ENCODE measurements around the gene GRPEL1.
"Not testable (repeated sequence)": the region's sequence is repeated elsewhere in the genome, so short reads cannot be mapped to it uniquely, and the experiment has no call there.

Gene GRPEL1

GRCh38 chr4:7089213-7089986, 21.5 kb upstream of the GRPEL1 start:
- DNase-seq: no peak

- DNase-seq: no peak
Measured at GRCh38 chr4:7087036-7087435, 19.2 kb upstream of the GRPEL1 start.

GRCh38 chr4:7086384-7086783, 18.5 kb upstream of the GRPEL1 start:
- DNase-seq: no peak

DNA sequence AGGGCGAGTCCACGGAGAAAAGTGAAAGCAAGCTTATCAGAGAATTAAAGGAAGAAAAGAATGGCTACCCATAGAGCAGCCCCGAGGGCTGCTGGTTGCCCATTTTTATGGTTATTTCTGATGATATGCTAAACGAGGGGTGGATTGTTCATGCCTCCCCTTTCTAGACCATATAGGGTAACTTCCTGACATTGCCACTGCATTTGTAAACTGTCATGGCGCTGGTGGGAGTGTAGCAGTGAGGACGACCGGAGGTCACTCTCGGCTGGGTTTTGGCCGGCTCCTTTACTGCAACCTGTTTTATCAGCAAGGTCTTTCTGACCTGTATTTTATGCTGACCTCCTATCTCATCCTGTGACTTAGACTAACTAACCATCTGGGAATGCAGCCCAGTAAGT, 16.7 kb upstream of the GRPEL1 start:
- not testable (repeated sequence) for DNase-seq

GRCh38 chr4:7083597-7084563, 16.0 kb upstream of the GRPEL1 start:
- no peak for DNase-seq

GRCh38 chr4:7079909-7080308, 12.0 kb upstream of the GRPEL1 start:
- not testable (repeated sequence) for DNase-seq

- not testable (repeated sequence) for DNase-seq
Measured at GRCh38 chr4:7079483-7079882, 11.6 kb upstream of the GRPEL1 start.

DNA sequence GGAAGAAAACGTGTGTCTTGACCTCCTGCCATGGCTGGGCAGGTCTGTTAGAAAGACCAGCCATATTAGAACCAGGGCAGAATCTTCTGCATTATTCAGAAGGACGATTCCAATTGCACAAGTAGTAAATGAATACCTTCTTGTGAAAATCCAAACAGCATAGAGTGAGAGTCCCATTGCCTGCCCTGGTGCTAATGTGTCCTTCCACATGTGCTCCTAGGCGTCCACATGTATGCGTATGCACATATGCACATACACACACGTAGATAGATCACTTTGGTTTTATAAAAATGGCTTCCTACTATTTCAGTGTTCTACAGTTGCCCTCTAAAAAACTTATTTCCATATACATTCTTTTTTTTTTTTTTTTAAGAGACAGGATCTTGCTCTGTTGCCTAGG, 10.2 kb upstream of the GRPEL1 start:
- DNase-seq: no peak

GRCh38 chr4:7077371-7077770, 9.5 kb upstream of the GRPEL1 start:
- DNase-seq: no peak

DNA sequence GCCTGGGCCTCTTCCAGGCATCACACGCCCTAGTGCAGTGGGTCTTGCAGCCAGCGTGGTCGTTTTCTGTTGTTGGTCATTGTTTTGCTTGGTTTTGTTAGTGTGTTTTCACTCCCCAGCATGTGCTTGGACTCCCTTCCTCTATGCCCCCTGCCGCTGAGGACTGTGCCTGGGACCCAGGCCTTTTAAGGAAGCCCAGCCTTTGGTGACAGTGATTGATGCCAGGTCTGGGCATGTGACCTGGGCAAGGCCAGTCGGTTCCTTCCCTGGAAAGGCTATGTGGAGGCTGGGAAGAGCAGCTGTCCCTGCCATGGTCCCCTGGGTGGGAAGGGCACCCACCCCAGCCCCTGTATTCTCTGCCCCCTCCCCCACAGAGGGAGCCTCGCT, 8.8 kb upstream of the GRPEL1 start:
- DNase-seq: no peak

DNA sequence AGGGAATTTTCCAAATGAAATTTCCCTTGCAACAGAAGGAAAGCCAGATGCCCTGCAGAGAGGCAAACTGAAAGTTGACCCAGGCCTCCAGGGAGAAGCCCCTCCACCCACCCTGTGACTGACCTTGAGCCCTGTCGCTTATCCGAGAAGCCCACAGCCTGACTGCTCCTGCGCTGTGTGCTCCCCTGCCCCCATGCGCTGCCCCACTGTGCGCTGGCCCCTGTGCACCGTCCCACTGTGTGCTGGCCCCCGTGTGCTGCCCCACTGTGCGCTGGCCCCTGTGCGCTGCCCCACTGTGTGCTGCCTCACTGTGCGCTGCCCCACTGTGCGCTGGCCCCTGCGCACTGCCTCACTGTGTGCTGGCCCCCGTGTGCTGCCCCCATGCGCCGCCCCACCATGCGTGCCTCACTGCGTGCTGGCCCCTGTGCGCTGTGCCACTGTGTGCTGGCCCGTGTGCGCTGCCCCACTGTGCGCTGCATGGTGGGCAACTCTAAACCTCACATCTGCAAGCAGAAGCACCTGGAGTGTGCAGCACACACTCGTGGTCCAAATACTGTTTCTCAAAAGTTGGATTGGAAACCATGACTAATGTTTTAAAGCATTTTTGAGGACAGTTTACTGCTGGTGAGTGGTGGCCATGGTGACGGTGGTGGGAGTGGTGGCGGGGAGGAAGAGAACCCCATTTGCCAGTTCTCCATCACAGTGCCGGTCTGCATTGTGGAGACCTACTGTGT, 8.3 kb upstream of the GRPEL1 start:
- no peak for DNase-seq

DNA sequence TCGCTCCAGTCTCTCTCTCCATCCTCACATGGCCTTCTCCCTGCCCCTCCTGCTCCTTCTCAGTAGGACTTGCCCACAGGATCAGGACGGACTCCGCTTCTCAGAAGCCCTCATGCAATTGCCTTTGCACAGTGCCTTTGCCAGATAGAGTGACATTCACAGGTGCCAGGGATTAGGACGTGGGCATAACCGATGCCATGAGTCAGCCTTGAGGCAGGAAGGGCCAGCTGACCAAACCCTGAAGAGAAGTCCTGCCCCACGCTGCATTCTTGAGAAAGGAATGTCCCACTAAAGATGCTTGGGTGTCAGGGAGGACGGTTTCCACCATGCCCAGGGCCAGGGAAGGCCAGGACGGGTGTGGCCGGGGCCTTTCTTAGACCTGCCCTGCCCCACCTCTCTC, 6.6 kb upstream of the GRPEL1 start:
- DNase-seq: peak; percentile 55

- no peak for DNase-seq
Measured at GRCh38 chr4:7073526-7074390, 5.9 kb upstream of the GRPEL1 start.

DNA sequence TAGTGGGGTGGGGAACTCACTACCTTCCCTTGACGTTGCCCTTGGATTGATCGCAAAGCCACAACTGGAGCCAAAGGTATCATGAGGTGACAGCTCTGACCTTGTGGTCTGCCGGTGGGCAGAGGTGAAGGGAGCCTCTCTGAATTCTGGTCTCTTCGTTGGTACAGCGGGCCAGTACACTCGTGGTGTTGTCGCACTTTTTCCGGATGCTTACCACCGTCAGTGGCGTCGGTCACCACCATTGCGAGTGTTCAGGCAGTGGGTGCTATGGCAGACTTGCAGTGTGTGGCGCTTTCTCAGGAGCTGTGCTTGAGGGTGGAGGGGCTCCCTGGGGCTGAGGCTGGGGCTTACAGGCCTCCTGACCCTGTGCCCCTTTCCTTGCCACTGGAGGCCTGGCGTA, 5.2 kb upstream of the GRPEL1 start:
- DNase-seq: no peak

DNA sequence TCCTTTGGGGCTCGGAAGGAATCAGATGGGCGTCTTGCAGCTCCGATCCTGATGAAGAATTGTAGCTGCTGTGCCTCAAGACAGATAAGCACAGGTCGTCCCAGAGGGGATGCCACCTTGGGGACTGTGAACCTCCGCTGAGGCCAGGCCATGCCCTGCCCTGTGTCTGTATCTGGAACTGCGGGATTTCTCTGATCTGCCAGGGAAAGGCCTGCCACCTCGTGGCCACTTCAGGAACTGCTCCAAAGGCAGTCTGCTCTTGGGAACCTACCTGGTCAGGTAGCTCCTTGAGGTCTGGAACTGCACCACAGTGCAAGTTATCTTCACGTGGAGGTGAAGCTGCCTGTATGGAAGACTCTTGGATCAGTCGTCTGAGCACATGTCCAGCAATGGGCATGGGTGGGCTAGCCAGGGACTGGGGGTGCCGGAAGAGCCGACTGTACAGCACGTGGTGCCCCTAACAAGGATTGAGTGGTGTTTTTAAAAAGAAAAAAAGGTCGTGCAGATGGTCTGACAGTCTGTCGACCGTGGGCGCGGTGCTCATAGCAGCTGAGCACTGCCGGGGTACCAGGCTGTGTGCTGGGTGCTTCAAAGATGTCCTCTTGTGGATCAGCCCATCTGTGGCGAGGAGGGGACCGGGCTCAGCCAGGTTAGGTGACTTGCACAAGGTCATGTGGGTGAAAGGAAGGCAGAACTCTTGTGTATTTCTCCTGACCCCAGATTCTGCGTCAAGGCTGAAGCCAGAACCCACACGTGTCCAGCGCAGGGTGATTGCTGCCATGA, 3.1 kb upstream of the GRPEL1 start:
- peak; percentile 78 for DNase-seq

DNA sequence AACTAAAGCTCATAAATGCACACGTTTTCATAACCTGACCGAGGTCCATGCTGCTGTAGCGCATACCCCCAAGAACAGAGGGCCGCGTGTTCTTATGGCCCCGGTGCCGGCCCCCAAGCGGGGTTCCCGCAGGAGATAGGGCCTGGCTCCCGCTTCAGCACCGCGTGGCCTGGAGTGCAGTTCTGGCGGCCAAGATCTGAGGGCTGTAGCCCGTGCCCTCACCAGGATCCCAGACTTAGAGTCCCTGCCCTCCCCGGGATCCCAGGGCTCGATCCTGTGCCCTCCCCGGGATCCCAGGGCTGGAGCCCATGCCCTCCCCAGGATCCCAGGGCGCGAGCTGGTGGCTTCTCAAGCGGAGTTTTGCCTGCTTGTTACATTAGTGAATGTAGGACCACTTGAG, 1.0 kb upstream of the GRPEL1 start:
- no peak for DNase-seq

DNA sequence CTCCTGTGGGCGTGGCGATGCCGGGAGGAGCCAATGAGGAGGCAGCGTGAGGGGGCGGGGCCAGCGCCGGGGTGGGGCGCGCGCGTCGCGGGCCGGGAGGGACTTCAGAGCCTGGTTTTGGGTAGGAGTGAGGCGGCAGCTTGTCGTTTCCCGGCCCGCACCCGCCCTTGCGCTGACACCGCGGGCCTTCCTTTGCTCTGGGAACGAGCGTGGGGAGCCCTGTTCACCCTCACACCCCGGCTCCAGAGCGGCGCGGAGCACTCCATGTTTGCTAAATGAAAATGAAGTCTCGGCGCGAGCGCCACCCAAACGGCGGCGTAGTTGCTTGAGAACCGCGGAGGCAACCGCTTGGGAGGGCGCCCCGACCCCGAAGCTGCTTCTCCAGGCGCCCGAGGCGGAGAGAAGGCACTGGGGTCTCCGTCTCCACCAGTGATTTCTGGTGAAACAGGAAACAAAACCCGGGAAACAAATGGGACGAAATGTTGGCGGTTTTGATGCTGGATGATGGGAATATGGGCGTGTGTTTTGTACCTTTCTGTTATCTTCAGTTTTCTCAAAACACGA, 497 bp upstream of the GRPEL1 start:
- no peak for DNase-seq

- DNase-seq: no peak
Measured at GRCh38 chr4:7067126-7067451, 775 bp downstream of the GRPEL1 start.

- no peak for DNase-seq
Measured at GRCh38 chr4:7066493-7066892, 1.4 kb downstream of the GRPEL1 start.

- DNase-seq: no peak
Measured at GRCh38 chr4:7066006-7066405, 1.9 kb downstream of the GRPEL1 start.

GRCh38 chr4:7063362-7063761, 4.5 kb downstream of the GRPEL1 start:
- no peak for DNase-seq
